GM19455 (cell line): ENCODE measurements around the gene SUPT16H.

ENCODE experiments used
- ATAC-seq: cut with Tn5 transposase; IDR thresholded peaks from one replicate; pipeline ENCODE4 v1.9.1; 2021; ENCODE audit not compliant: unreplicated experiment

SUPT16H gene

DNA sequence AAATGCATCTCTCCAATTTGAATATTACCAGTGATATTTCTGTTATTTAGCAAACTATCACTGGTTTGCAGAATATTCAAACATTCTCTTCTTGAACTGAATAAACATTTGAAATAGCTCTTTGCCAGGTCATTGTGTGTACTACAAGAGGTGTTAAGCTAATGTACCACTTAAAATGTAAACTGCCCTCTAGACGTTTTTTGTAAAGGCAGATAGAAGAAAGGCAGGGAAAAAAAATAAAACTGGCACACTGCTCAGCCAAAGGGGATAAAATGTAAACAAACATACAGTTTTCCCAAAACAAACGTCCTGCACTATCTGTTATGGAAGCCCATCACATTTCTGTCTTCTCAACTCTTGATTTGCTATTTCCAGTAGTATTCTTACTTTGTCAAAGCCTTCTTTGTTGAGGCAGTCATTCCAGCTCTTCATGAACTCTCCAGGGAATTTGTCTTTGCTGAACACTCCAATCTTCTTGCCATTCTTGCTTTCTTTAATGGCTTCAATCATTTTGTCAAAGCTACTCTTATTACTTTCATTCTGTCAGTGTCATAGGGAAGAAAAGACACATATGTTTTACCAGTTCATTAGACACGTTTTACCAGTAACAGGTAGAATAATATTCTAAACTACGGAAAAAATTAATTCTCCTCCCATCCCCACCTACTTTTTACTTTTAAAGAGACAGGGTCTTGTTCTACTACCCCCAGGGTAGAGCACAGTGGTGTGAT is 13.7 kb downstream of the SUPT16H start:
- ATAC-seq, result no peak

DNA sequence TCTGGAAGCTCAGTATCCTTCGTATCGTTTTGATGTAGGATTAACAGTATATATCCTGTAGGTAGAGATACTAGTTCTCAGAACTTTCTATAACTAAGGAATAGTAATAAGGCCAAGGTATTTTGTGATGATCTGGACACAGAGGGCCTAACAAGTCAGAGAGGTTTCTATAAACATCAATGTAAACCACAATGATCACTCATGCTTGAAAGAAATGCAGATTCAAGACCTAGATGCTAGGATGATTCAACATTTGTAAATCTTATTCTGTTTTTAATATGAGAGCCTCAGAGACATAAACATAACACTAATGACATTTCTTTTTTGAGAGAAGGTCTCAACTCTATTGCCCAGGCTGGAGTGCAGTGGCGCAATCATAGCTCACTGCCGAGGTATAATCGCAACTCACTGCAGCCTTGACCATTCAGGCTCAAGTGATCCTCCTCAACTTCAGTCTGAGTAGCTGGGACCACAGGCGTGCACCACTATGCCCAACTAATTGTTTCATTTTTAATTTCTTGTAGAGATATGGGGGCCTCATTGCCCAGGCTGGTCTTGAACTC is 16.2 kb downstream of the SUPT16H start:
- ATAC-seq, result no peak

DNA sequence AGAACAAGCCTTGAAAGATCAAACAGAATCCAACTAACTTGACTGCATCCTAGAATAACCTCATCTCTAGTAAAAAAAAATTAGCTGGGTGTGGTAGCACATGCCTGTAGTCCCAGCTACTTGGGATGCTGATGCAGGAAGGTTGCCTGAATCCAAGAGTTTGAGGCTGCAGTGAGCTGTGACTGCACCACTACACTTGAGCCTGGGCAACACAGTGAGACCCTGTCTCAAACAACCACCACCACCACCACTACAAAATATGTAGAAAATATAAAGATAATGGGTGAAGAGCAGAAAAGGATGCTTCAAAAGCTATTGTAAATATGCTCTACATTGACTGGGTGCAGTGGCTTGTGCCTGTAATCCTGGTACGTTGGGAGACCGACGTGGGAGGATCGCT is 27.3 kb downstream of the SUPT16H start:
- ATAC-seq, result no peak

DNA sequence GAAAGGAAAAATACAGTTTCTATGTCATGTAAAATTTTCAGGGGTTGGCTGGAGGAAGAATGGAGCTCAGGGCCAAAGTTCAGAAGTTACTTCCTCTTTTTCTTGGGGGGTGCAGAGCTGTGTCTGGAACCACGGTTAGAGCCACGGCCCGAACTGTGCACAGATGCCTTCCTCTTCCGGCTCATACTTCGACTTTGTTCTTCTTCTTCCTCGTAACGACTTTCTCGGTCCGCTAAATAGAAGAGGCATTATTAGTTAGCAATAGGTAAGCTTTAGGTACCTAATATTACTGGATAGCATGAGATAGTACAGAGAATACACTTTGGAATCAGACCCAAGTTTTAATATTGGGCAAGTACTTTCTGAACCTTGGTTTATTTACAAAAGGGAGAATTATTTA is 31.2 kb downstream of the SUPT16H start:
- ATAC-seq, result no peak

DNA sequence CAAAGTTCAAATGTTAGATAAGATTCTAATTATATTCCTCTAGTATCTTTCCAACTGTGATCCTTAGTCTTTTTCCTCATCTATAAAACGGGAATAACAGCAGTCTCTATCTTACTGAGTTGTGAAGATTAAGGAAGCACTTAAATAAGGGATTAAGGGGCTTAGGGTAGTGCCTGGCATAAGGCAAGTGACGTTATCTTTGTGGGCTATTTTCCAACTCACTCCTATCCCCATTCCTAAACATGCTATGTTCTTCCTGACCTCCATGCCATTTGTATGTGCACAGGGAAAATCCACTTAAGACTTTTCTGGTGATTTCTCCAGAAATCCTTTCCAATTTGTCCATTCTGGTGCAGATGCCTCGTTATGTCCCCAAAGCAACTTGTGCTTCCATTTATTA is 33.3 kb downstream of the SUPT16H start:
- no peak for ATAC-seq

DNA sequence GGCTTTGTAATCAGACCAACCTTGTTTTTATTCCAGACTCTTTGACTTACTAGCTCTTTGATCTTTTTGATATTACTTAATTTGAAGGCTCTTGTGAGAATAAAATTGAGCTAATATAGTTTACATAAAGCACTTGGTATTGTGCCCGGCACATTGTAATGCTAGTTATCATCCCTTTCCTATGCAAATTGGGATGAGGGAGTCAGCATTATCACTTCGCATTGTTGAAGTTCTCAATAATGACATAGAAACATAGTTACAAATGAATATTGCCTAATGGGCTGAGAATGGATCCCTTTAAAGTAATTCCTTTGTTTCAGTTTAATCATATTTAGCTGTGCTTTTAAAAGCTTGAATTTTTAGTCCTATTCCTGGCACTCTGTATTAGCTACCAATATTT is 36.6 kb downstream of the SUPT16H start:
- no peak for ATAC-seq

DNA sequence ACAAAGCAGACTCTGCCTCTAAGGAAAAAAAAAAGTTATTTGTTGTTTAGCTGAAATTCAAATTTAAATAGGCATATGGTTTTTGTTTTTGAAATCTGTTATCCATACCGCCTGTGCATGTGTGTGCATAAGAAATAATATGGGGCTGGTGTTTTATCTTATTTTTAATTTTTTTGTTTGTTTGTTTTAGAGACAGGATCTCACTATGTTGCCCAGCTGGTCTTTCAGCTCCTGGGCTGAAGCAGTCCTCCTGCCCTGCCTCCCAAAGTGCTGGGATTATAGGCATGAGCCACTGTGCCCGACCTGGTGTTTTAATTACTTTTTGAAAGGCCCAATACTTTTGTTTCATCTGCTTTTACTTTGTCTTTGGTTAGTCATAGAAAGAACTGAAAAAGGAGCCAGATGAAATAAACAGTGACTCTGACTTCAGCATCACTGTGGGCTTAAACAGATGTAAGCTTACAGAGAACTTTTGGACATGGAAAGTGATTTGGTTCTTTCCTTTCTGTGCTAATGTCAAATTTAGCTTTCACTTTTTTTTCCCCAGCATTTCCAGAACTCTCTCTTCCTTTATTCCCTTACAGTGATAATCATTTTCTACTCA is 37.2 kb downstream of the SUPT16H start:
- no peak for ATAC-seq

DNA sequence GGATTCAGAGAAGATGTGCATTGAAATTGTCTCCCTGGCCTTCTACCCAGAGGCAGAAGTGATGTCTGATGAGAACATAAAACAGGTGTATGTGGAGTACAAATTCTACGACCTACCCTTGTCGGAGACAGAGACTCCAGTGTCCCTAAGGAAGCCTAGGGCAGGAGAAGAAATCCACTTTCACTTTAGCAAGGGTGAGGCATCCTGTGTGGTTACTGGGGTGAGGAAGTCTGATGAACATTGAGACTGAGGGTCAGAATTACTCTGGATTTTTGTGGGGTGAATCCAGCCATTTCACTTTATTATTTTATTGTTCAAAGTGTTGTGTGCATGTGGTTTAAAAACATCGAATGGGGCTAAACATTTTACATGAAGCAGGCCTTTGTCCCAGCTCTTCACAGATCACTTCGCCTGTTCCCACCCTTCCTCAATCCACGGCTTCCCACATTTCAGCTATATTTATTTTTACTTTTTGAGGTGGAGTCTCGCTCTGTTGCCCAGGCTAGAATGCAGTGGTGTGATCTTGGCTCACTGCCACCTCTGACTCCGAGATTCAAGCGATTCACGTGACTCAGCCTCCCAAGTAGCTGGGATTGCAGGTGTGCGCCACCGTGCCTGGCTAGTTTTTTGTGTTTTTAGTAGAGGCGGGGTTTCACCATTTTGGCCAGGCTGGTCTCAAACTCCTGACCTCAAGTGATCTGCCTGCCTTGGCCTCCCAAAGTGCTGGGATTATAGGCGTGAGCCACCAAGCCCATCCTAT is 40.6 kb downstream of the SUPT16H start:
- no peak for ATAC-seq

DNA sequence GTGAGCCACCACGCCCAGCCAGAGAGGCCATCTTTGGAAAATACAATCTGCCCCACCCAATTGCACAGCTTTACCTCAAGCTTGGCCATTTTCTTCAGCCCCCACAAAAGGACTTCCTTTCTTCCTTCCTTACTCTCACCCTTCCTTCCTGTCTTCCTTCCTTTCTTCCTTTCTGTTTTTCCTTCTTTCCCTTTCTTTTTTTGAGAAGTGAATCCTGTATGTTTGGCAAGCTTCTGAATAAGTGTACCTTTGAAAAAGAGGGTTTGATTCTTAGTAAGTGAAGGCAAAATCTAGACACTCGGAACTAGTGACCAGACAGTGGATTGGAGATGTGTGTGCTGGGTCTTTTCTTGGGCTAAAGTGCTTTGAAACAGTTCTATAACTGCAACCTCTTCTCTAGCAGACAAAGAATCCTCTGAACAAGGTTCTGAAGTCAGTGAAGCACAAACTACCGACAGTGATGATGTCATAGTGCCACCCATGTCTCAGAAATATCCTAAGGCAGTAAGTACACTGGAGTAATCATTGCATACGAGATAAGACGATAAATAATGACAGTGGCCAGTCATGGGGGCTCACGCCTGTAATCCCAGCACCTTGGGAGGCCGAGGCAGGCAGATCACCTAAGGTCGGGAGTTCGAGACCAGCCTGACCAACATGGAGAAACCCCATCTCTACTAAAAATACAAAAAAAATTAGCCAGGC is 49.5 kb downstream of the SUPT16H start:
- no peak for ATAC-seq

DNA sequence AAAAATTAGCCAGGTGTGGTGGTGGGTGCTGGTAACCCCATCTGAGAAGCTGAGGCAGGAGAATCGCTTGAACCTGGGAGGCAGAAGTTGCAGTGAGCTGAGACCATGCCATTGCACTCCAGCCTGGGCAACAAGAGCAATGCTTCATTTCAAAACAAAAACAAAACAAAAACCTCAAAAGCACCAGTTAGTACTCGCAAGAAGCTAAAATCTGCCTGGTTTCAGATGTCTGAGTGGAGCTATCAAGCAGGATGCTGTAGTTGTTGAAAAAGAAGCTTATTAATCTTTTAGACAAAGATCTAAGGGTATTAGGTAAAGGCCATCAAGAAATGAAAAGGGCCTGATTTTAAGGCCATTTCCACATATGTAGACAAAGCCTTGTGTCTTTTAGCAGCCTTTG is 50.9 kb downstream of the SUPT16H start:
- ATAC-seq, result no peak

DNA sequence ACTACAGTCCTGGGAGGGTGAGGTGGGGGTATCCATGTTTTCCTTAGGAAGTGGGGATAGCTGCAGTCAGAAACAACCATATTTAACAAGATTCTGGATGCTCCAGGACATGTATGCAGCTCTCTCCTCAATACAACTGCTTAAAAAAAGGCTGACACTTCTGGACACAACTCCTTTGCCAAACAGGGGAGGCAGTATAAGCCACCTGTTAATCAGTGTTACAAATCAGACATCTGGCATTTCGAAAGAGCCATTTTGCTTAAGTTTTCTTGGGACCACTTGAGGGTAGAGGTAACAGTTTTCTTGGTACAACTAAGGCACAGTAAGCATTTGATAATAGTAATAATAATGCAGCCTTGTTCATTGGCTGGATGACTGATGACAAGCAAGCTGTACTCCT is 56.8 kb downstream of the SUPT16H start:
- no peak for ATAC-seq

DNA sequence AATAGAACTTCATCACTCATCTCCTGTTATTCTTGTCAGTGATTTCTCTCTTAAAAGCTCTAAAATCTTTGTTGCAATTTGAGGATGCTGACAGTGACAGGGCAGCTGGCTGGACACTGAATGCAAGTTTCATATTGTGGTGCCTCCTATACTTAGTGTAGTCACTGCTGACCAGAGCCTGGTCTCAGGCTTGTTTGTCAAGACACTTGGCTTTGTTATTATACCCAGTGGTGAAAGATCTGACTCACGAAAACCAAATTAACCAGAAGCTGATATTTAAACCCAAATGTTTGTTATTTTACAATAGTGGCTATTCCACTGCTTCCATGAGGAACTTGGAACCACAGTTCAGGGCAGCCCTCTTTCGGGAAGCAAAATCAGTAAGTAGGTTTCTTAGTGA is 61.1 kb downstream of the SUPT16H start:
- no peak for ATAC-seq

DNA sequence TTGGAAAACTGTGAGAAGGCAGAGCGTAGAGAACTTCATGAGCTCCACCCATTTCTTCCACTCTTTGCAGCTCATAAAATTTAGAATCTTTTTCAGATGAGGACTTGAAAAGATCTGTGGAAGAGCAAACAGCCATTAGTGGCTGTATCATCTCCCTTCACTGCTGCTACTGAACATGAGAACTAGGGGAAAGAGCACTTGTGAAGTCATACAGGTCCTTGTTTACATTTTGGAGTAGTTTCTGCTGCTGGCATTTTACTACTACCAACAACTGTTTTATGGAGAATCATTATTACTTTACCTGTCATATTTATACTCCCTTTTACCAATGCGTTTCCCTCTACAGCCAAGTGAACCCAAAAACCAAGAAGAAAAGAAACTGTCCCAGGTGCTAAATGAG is 62.9 kb downstream of the SUPT16H start:
- ATAC-seq, result no peak

DNA sequence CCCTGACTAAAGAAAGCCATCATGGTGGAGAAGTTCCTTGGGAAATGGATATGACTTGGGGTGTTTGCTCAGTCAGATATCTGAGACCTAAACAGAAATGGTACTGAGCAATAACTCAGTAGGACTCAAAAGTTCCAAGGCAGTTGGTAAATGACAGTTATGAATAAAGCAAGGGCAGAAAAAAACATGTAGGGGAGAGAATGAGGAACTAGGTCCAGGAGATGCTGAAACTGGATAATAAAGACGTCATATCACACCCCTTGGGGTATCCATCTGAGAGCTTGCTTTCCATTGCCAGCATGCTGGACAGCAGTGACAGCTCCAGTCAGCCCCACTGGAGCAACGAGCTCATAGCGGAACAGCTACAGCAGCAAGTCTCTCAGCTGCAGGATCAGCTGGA is 66.4 kb downstream of the SUPT16H start:
- ATAC-seq, result no peak

DNA sequence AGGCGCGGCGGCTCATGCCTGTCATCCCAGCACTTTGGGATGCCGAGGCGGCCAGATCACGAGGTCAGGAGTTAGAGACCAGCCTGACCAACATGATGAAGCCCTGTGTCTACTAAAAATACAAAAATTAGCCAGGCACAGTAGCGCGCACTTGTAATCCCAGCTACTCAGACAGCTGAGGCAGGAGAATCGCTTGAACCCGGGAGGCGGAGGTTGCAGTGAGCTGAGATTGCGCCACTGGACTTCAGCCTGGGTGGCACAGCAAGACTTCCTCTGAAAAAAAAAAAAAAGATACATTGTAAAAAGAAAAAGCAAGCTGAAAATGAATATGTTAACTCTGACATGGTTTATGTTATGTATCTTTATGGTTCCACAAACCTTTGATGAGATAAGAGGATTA is 70.3 kb downstream of the SUPT16H start:
- no peak for ATAC-seq

DNA sequence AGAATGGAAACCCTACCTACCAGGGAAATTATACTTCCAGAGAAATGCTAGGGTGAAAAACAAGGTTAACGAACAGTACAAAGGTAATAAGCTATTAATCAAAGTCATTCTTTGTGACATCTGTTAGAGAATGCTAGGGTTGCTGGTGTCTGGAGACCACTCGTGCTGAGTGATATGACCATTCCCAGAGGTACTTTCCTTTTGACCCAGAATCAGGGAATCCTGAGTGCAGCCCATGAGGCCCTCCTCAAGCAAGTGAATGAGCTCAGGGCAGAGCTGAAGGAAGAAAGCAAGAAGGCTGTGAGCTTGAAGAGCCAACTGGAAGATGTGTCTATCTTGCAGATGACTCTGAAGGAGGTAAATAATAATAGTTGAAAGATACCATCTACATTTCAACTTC is 72.2 kb downstream of the SUPT16H start:
- no peak for ATAC-seq

DNA sequence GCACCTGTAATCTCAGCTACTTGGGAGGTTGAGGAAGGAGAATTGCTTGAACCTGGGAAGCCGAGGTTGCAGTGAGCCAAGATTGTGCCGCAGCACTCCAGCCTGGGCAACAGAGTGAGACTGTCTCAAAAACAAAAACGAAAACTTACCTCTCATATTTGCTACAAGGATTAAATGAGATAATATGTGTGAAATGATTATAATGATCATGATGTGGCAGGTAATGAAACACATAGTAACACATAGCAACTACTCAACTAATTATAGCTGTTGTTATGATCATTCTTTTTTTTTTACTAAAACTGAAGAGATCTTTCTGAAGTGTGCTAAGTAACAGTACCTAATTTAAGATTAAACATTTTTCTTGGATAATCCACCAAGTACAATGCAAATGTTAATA is 73.9 kb downstream of the SUPT16H start:
- no peak for ATAC-seq

DNA sequence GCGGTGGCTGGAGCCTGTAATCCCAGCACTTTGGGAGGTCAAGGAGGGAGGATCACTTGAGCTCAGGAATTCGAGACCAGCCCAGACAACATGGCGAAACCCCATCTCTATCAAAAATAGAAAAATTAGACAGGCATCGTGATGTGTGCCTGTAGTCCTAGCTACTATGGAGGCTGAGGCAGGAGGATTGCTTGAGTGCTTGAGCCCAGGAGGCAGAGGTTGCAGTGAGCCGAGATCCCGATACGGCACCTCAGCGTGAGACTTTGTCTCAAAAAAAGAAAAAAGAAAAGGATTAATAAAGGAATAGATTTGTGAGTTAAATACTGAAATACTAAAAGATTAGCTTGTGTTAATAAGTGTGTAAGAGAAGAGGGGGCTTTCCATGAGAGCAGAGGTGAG is 74.6 kb downstream of the SUPT16H start:
- ATAC-seq, result no peak

DNA sequence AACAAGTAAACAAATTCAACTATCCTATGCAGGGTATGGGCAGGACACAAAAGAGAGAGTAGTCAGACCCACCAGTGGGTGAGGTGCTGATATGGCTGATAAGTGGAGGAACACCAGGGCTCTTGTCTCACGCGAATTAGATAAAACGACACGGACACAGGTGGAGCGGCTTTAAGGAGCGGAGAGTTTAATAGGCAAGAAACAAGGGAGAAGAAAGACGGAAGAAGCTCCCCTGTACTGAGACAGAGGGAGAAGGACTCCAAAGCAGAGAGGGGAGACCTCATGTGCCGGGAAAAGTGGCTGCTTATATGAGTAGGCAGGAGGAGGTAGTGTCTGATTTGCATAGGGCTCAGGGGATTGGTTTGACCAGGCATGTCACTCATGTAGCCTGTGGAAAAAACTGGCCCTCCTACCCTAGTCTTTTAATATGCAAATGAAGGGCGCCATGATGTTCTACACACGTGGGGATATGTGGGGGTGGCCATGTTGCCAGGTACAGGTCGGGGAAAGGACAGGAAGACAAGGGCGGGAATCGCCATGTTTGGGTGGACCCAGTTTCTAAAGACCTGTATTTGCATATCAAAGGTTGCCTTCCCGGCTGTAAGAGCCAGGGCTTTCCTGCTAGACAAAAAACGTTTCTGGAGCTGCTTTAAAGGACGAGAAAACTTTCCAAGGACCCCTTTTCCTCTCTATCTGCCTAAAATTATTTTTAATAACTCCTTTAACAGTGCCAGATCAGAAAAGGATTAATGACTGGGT is 75.2 kb downstream of the SUPT16H start:
- ATAC-seq, result peak; percentile 82

DNA sequence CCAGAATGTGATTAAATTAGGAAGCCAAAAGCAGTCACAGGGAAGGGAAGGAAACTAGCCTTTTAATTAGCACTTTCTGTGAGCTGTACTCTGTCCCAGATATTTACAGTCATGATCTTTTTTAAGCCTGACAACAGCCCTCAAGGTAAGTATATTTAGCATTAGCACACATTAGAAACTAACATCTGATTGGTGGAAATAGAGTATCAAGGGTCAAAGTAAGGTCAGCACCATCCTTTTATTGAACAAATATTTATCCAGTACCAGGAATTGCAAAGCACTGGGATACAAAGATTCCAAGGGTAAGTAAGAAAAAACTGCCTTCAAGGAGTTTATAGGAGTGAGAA is 75.7 kb downstream of the SUPT16H start:
- no peak for ATAC-seq

DNA sequence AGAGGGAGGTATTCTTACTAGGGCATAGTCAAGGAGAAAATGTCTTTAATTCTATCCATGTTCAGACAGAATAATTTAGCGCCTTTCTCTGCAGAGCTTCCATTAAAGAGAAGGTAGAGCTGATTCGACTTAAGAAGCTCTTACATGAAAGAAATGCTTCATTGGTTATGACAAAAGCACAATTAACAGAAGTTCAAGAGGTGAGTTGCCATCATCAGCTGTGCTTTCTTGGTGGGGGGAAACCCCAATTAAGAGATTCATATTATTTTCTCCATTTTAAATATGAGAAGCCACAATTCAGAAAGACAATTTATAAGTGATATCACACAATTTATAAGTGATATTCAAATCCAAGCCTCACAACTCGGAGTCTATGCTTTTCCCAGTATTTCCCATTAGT is 76.2 kb downstream of the SUPT16H start:
- no peak for ATAC-seq
